ENCODE results near the gene RASSF9. TPM values are rescaled to one million over a fixed set of nuclear protein-coding genes. Genes with fewer than 3 reads are reported as not detected.

The RASSF9 gene
- total RNA-seq, 2 experiments from 2014 or later: not detected

GRCh38 chr12:85820101-85820500, 16.1 kb downstream of the RASSF9 start:
- Mint-ChIP-seq H3K36me3 (ENCODE audit: low read depth) (no peaks in the 10 kb centered on the region), H3K4me3 (no peak overlapping the region), H3K27me3 (no peaks in the 10 kb centered on the region), H3K4me1 (no peaks in the 10 kb centered on the region), H3K9me3 (ENCODE audit: low read depth) (no peaks in the 10 kb centered on the region), H3K27ac (no peak overlapping the region)
- ATAC-seq: no peak
- no peak for DNase-seq
- ChIA-PET CTCF (no interaction called here), POLR2A (no interaction called here)
- intact Hi-C loops (cut with DNase I, micrococcal nuclease): no loop called here

GRCh38 chr12:85814741-85815140, 21.5 kb downstream of the RASSF9 start:
- Mint-ChIP-seq H3K9me3 (ENCODE audit: low read depth) (no peaks in the 10 kb centered on the region), H3K4me3 (no peak overlapping the region), H3K36me3 (ENCODE audit: low read depth) (no peaks in the 10 kb centered on the region), H3K27ac (no peak overlapping the region), H3K27me3 (no peaks in the 10 kb centered on the region), H3K4me1 (no peaks in the 10 kb centered on the region)
- DNase-seq (no peak), ATAC-seq (no peak)
- intact Hi-C loops (cut with DNase I, micrococcal nuclease): no loop called here
- POLR2A ChIA-PET: no interaction called here
- CTCF ChIA-PET: interaction anchor here (1.5 kb wide), 1 partner anchor 9 kb away, joined by 3 read pairs; no protein-coding TSS in a partner anchor

- H3K9me3 Mint-ChIP-seq (ENCODE audit: low read depth): no peaks in the 10 kb centered on the region
- CTCF ChIA-PET: interaction anchor here (1.5 kb wide), 1 partner anchor 9 kb away, joined by 3 read pairs; no protein-coding TSS in a partner anchor
Measured at GRCh38 chr12:85814071-85814470, 22.1 kb downstream of the RASSF9 start.

GRCh38 chr12:85809500-85809899, 26.7 kb downstream of the RASSF9 start:
- Mint-ChIP-seq H3K4me1 (no peaks in the 10 kb centered on the region), H3K36me3 (ENCODE audit: low read depth) (no peaks in the 10 kb centered on the region), H3K27ac (no peak overlapping the region), H3K9me3 (ENCODE audit: low read depth) (no peaks in the 10 kb centered on the region), H3K27me3 (no peaks in the 10 kb centered on the region), H3K4me3 (no peak overlapping the region)
- CTCF ChIA-PET: no interaction called here
- intact Hi-C loops (cut with DNase I, micrococcal nuclease): no loop called here
- DNase-seq: no peak
- ATAC-seq: no peak
- POLR2A ChIA-PET: no interaction called here

More at GRCh38 chr12:85814071-85814470, 22.1 kb downstream of the RASSF9 start:
- POLR2A ChIA-PET: no interaction called here
- intact Hi-C loops (cut with DNase I, micrococcal nuclease): no loop called here
- no peak overlapping the region for H3K4me3 Mint-ChIP-seq
- H3K4me1 Mint-ChIP-seq: no peaks in the 10 kb centered on the region
- no peak overlapping the region for H3K27ac Mint-ChIP-seq
- no peak for ATAC-seq
- DNase-seq: no peak
- H3K36me3 Mint-ChIP-seq (ENCODE audit: low read depth): no peaks in the 10 kb centered on the region
- H3K27me3 Mint-ChIP-seq: no peaks in the 10 kb centered on the region

- Mint-ChIP-seq H3K36me3 (ENCODE audit: low read depth) (no peaks in the 10 kb centered on the region), H3K9me3 (ENCODE audit: low read depth) (no peaks in the 10 kb centered on the region), H3K4me3 (no peak overlapping the region), H3K4me1 (no peaks in the 10 kb centered on the region), H3K27me3 (no peaks in the 10 kb centered on the region), H3K27ac (no peak overlapping the region)
- DNase-seq (no peak), ATAC-seq (no peak)
- ChIA-PET POLR2A (no interaction called here), CTCF (no interaction called here)
- intact Hi-C loops (cut with DNase I, micrococcal nuclease): no loop called here
Measured at GRCh38 chr12:85807730-85808129, 28.5 kb downstream of the RASSF9 start.

- Mint-ChIP-seq H3K9me3 (ENCODE audit: low read depth) (no peaks in the 10 kb centered on the region), H3K4me3 (no peak overlapping the region), H3K36me3 (ENCODE audit: low read depth) (no peaks in the 10 kb centered on the region), H3K4me1 (no peaks in the 10 kb centered on the region), H3K27ac (no peak overlapping the region), H3K27me3 (no peaks in the 10 kb centered on the region)
- intact Hi-C loops (cut with DNase I, micrococcal nuclease): no loop called here
- ATAC-seq (no peak), DNase-seq (no peak)
- ChIA-PET POLR2A (no interaction called here), CTCF (interaction anchor here (1.1 to 1.2 kb wide), 3 partner anchors 8 to 62 kb away, joined by 3 to 4 read pairs (median 3); no protein-coding TSS in a partner anchor)
Measured at GRCh38 chr12:85805654-85806053, 30.6 kb downstream of the RASSF9 start.

GRCh38 chr12:85804663-85805062, 31.5 kb downstream of the RASSF9 start:
- Mint-ChIP-seq H3K9me3 (ENCODE audit: low read depth) (no peaks in the 10 kb centered on the region), H3K4me3 (no peak overlapping the region), H3K4me1 (no peaks in the 10 kb centered on the region), H3K27ac (no peak overlapping the region), H3K27me3 (no peaks in the 10 kb centered on the region), H3K36me3 (ENCODE audit: low read depth) (no peaks in the 10 kb centered on the region)
- intact Hi-C loops (cut with DNase I, micrococcal nuclease): no loop called here
- ATAC-seq (no peak), DNase-seq (no peak)
- ChIA-PET CTCF (interaction anchor here (1.1 to 1.2 kb wide), 3 partner anchors 9 to 63 kb away, joined by 3 to 4 read pairs (median 3); no protein-coding TSS in a partner anchor), POLR2A (no interaction called here)

GRCh38 chr12:85803923-85804322, 32.3 kb downstream of the RASSF9 start:
- no peak for DNase-seq
- Mint-ChIP-seq H3K36me3 (ENCODE audit: low read depth) (no peaks in the 10 kb centered on the region), H3K4me1 (no peaks in the 10 kb centered on the region), H3K27me3 (no peaks in the 10 kb centered on the region), H3K9me3 (ENCODE audit: low read depth) (no peaks in the 10 kb centered on the region), H3K27ac (no peak overlapping the region), H3K4me3 (no peak overlapping the region)
- intact Hi-C loops (cut with DNase I, micrococcal nuclease): no loop called here
- POLR2A ChIA-PET: no interaction called here
- no peak for ATAC-seq
- CTCF ChIA-PET: no interaction called here

GRCh38 chr12:85803231-85803630, 33.0 kb downstream of the RASSF9 start:
- H3K27me3 Mint-ChIP-seq: no peaks in the 10 kb centered on the region
- intact Hi-C loops (cut with DNase I, micrococcal nuclease): no loop called here
- H3K36me3 Mint-ChIP-seq (ENCODE audit: low read depth): no peaks in the 10 kb centered on the region
- H3K27ac Mint-ChIP-seq: no peak overlapping the region
- no peaks in the 10 kb centered on the region for H3K9me3 Mint-ChIP-seq (ENCODE audit: low read depth)
- ATAC-seq (no peak), DNase-seq (no peak)
- POLR2A ChIA-PET: no interaction called here
- CTCF ChIA-PET: no interaction called here
- no peaks in the 10 kb centered on the region for H3K4me1 Mint-ChIP-seq
- no peak overlapping the region for H3K4me3 Mint-ChIP-seq

- intact Hi-C loops (cut with DNase I, micrococcal nuclease): no loop called here
- no peak overlapping the region for H3K4me3 Mint-ChIP-seq
- POLR2A ChIA-PET: no interaction called here
- ATAC-seq (no peak), DNase-seq (no peak)
- CTCF ChIA-PET: no interaction called here
- no peaks in the 10 kb centered on the region for H3K4me1 Mint-ChIP-seq
- no peak overlapping the region for H3K27ac Mint-ChIP-seq
- no peaks in the 10 kb centered on the region for H3K27me3 Mint-ChIP-seq
- H3K36me3 Mint-ChIP-seq (ENCODE audit: low read depth): no peaks in the 10 kb centered on the region
- H3K9me3 Mint-ChIP-seq (ENCODE audit: low read depth): no peaks in the 10 kb centered on the region
Measured at GRCh38 chr12:85798122-85798521, 38.1 kb downstream of the RASSF9 start.

GRCh38 chr12:85796001-85796400, 40.2 kb downstream of the RASSF9 start:
- intact Hi-C loops (cut with DNase I, micrococcal nuclease): no loop called here
- no peak for DNase-seq
- Mint-ChIP-seq H3K9me3 (ENCODE audit: low read depth) (no peaks in the 10 kb centered on the region), H3K36me3 (ENCODE audit: low read depth) (no peaks in the 10 kb centered on the region), H3K4me3 (no peak overlapping the region), H3K27ac (no peak overlapping the region), H3K4me1 (no peaks in the 10 kb centered on the region), H3K27me3 (no peaks in the 10 kb centered on the region)
- ChIA-PET POLR2A (no interaction called here), CTCF (no interaction called here)
- ATAC-seq: no peak

GRCh38 chr12:85794531-85794930, 41.7 kb downstream of the RASSF9 start:
- H3K4me3 Mint-ChIP-seq: no peak overlapping the region
- H3K4me1 Mint-ChIP-seq: no peaks in the 10 kb centered on the region
- no peaks in the 10 kb centered on the region for H3K9me3 Mint-ChIP-seq (ENCODE audit: low read depth)
- ATAC-seq: no peak
- ChIA-PET POLR2A (no interaction called here), CTCF (interaction anchor here (1.7 kb wide), 1 partner anchor 11 kb away, joined by 3 read pairs; no protein-coding TSS in a partner anchor)
- H3K27ac Mint-ChIP-seq: no peak overlapping the region
- intact Hi-C loops (cut with DNase I, micrococcal nuclease): no loop called here
- no peak for DNase-seq
- no peaks in the 10 kb centered on the region for H3K36me3 Mint-ChIP-seq (ENCODE audit: low read depth)
- no peaks in the 10 kb centered on the region for H3K27me3 Mint-ChIP-seq
